UCSD-AML1 (cell line): Measurements from ENCODE around the gene DEPP1.

Experiments
- DNase-seq: peaks from one replicate; lab custom pipeline; 2025; ENCODE audit not compliant: unreplicated experiment; lab: John Stamatoyannopoulos, UW

DEPP1 gene

DNA sequence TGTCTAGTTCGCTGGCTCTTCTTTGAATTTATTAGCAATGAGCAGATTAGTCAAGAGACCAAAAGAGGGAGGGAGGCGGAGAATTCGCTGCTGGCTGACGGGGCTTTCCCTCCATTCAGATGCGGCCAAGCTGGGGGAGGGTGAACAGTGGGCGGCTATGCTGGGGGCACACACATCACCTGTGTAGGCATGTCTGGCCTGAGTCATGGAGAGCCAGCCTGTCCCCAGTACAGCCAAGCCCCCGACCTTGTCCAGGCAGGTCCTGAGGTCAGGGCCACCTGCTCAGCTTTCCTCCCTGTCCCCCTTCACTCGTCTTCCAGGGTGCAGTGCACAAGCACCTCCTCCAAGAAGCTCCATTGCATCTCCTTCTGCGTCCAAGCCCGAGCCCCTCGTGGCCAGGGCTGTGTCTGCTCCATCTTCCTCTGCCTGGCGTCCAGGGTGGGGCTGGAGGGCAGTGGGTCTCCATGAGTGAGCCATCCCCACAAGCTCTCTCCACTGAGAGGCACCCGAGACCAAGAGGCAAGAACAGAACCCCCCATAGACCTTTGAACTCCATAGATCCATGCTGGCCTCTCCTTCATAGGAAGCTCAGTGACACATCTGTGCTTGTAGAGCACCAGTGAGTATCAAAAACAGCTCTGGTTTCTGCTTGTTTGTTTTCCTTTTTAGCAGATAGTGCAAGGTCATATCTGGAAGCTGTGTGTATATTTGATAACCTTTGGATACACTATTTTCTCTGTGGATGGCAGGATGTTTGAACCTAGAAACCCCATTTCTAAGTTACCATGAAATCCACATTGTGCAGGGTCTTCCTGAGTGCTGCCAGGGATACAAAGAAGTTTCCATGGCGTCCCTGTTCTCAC, 1.9 kb upstream of the DEPP1 start:
- no peak for DNase-seq

DNA sequence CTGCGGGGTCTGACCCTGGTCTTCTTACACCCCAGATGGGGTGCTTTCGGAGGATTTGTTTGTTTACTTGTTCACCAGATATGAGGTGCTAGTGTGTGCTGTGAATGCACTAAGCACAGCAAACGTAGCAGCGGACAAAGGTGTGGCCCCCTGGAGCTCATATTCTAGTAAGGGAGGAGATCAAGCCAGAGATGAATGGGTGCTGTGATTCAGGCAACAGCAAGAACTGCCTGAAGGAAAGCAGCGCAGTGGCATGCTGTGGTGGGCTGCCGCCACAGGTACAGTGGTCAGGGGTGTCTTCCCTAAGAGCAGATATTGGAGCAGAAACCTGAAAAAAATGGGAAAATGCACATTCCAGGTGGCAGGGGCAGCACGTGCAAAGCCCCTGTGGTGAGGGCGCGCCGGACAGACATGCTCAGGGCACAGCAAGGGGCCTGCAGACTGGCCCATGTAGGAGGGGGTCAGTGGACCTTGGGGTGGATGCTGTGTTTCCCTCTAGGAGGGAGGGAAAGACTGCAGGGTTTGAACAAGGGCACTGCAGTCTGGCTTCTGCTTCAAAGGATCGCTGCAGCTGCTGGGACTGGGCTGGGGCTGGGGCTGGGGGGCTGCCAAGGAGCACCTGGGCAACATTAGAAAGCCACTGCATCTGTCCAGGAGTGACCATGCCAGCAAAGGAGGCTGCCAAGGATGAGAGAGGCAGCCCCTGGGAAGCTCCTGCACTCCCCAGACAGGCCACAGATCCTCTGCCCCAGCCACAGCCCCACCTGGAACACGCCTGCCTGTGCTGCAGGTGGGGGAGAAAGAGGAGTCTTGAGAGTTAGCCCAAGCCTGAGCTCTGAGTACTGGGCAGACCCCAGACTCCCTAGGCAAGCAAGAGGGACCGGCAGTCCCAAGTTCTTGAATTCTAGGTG, 927 bp upstream of the DEPP1 start:
- DNase-seq = no peak

- no peak for DNase-seq
These were observed 418 bp downstream of the DEPP1 start for GRCh38 chr10:44978213-44978569.

- no peak for DNase-seq
These were observed 1.1 kb downstream of the DEPP1 start for GRCh38 chr10:44977287-44978212.

- DNase-seq = no peak
These were observed 2.0 kb downstream of the DEPP1 start for GRCh38 chr10:44976352-44977198.

GRCh38 chr10:44975431-44976331, 2.9 kb downstream of the DEPP1 start:
- no peak for DNase-seq

GRCh38 chr10:44974628-44975430, 3.8 kb downstream of the DEPP1 start:
- peak; percentile 68 for DNase-seq

DNA sequence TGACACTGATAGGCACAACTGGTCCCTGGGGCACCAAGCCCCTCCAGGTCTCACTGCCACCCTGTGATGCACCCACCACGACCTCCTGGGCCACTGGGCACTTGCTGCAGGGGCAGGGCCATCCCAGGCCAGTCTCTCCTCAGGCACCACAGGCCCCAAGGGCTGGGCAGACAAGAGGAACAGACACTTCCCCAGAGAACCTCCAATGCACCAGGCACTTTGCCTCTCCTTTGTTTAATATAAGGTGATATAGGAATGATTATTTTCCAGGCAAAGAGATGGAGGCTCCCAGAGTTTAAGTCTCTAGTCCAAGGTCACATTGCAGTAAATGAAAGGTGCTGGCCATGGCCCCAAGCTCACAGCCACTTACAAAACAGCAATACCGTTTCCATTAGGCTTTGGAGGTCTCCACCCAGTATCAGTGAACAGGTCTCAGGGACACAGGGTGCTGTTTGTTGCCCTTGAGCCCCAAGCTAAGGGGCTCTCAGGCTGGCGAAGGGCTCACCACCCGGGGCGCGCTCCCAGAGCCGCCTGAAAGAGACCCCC, 4.5 kb downstream of the DEPP1 start:
- no peak for DNase-seq

- no peak for DNase-seq
These were observed 5.1 kb downstream of the DEPP1 start for GRCh38 chr10:44973323-44974081.

DNA sequence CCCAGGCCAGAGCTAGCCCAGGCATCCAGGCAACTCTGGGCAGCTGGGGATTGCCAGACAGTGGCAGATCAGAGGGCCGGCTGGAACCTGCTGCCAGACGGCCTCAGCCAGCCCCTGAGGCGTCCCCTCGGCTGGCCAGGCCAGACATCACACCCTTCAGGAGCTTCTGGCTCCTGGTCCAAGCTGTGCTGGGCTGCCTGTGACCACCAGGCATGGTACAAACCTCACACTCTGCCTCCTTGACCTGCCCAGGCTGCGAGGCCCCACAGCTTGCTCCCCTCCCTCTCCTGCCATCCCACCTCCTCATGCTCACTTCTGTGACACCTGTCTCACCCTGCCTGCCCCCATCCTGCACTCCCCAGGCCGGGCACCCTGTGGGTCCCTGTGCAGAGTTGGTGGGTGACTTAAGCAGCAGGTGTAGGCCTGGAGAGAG, 5.7 kb downstream of the DEPP1 start:
- DNase-seq = no peak

DNA sequence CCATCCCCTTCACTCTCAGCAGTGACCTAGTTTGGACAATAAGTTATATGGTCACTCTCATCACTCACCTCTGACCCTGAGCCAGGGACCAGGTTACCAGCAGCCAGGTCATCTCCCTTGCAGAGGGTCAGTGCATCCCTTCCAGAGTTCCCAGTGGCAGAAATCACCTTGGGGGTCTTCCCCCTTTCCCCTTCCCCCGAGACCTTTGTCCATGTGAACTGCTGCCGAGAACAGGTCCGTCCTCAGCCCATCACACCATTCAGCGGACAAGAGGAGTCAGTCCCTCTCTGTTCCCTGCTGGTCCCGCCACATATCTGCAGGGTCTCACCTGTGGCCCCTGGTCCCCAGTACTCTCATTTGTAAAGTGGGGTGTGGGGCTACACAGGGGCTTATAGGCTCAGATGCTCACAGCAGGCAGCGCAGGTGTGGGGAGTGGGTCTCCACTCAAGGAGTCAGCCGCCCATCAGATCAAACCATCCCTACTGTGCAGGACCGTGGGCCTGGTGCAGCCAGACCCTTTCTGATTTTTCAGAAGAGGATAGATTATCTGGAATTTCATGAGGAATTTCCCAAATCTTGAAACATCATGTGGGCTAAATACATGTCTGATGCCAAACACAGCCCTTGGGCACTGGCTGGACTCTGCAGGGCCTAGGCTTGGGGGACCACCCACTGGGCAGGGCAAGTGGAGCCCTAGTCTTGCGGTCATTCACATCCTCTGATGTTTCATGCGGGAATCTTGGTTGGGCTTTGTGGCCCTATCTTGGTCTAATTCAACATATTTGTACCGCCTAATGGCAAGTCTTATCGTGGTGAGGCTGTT, 6.5 kb downstream of the DEPP1 start:
- DNase-seq = no peak

DNA sequence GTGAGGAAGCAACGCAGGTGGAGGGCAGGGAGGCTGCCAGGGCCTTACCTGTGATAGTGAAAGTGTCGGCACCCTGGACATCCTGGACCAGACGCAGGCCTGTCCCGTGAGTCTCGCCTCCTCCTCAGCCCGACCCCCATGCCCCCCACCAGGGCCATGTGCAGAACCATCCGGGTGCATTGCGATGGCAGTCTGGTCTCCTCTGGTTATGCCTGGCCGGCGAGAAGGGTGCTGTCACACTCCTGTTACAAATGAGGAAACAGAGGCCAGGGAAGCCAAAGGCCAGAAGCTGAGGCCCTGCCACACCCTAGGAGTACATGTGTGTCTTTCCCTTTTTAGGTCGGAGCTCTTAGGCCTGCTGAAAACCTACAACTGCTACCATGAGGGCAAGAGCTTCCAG, 7.2 kb downstream of the DEPP1 start:
- DNase-seq = no peak

GRCh38 chr10:44970812-44971395, 7.7 kb downstream of the DEPP1 start:
- DNase-seq = no peak

- DNase-seq = no peak
These were observed 8.8 kb downstream of the DEPP1 start for GRCh38 chr10:44969854-44970253.

GRCh38 chr10:44968500-44969400, 9.9 kb downstream of the DEPP1 start:
- DNase-seq = peak; percentile 52
